Ovary (tissue), 9 donors: Measurements from ENCODE around the gene ARL2BP. TPM values are rescaled to one million over a fixed set of nuclear protein-coding genes. Genes with fewer than 3 reads are reported as not detected.

Experiments used
- DNase-seq, 5 donors: peaks; one replicate each; pipeline ENCODE4 v3.0.0-alpha.2; 2019 to 2020
- H3K27ac ChIP-seq, 2 donors: fragments of 200-600 bp; one replicate each; pipeline versions ENCODE4 v1.5.1 to v1.8.0; 2019 to 2022
- H3K27me3 ChIP-seq: fragments of 200-600 bp; one replicate; pipeline ENCODE4 v1.8.0; 2022
- H3K36me3 ChIP-seq: fragments of 200-600 bp; sonication (generic); one replicate; pipeline ENCODE4 v1.5.1; 2019
- H3K4me1 ChIP-seq: one replicate; pipeline ENCODE4 v1.8.1; 2013; ENCODE audit warnings: mild to moderate bottlenecking, moderate library complexity; ENCODE audit not compliant: insufficient read depth
- H3K4me3 ChIP-seq: fragments of 200-600 bp; sonication (generic); one replicate; pipeline ENCODE4 v1.5.1; 2017
- H3K9me3 ChIP-seq, 2 donors: fragments of 200-600 bp in 1 of 2; sonication (generic) in 1 of 2; one replicate each; pipeline versions ENCODE4 v1.5.1 to v1.8.1; 2013 to 2019; ENCODE audit warnings: mild to moderate bottlenecking in 1 of 2, moderate library complexity in 1 of 2
- CTCF ChIP-seq, 3 donors: fragments of 450-650 bp in 2 of 3; fragments of 200-600 bp in 1 of 3; IDR thresholded peaks; one replicate each; pipeline versions ENCODE4 v1.5.1 to v1.8.0; 2016 to 2022; ENCODE audit warnings: antibody characterized with exemption in 3 of 3, mild to moderate bottlenecking in 1 of 3
- EP300 ChIP-seq: sonication (generic); formaldehyde crosslinking; IDR thresholded peaks from one replicate; pipeline ENCODE4 v1.6.1; 2017; ENCODE audit warnings: antibody characterized with exemption
- POLR2A ChIP-seq: fragments of 450-650 bp; IDR thresholded peaks from one replicate; pipeline ENCODE4 v1.6.1; 2017; ENCODE audit warnings: antibody characterized with exemption, mild to moderate bottlenecking, moderate library complexity
- WGBS, 3 donors: extraction: QIAGEN DNeasy Blood & Tissue Kit in 1 of 3; methylation state at CpG; one replicate each; pipeline versions ENCODE4 v1.1.5 to v1.1.7; 2013 to 2017; 5-methylcytosine and 5-hydroxymethylcytosine counted together
- intact Hi-C, 4 donors: fragments of 100-400 bp; cut with DNase I; formaldehyde crosslinking; loops; one replicate each; pipeline versions ENCODE4 v1.11.0 to v1.15.1; 2022 to 2023
- polyA plus RNA-seq, 2 donors: library from polyadenylated mRNA; stranded (reverse); fragments of 200-250 nt in 1 of 2; fragments of 350-450 nt in 1 of 2; fragmentation: Illumina TruSeq in 1 of 2; extraction: RNeasy Lipid Tissue Mini Kit (QIAGEN cat#74804) in 1 of 2; gene quantifications; one replicate each; pipeline ENCODE4 v1.2.3, GENCODE V29; 2013 to 2014
- total RNA-seq, 7 donors: library from RNA; depleted of rRNA in 2 of 7; stranded (reverse); fragments of >200 nt in 2 of 7; fragmentation: NEBNext Ultra II Directional in 3 of 7; extraction: Animal tissue kit (Norgen Biotek cat#: 25700) in 3 of 7; gene quantifications; one replicate each; pipeline versions ENCODE4 v1.1.0 to v1.2.4, GENCODE V29; 2016 to 2023
- donor health status: DM: no; HTN: no; CAD: no; lungs with moderate emphysema.
- donor health status: DM: no; HTN: no; CAD: no.
- donor health status: Bipolar disorder and iron deficiency.
- donor health status: DM: yes; HTN: yes; CAD: no.
- donor health status: DM: no; HTN: no; CAD: no.
- donor health status: DM: yes; HTN: yes; CAD: no.

The ARL2BP gene
- total and polyA plus RNA-seq, 9 donors: 45.3 to 88.0 (median 57.7) TPM

GRCh38 chr16:57253466-57253865 lies 8.4 kb downstream of the ARL2BP start:
- 93 to 99% (median 94%) methylated on average over 1 of the region's 1 CpG for WGBS, 3 donors
- H3K36me3 ChIP-seq: no peaks in the 10 kb centered on the region
- no peaks in the 10 kb centered on the region for H3K4me1 ChIP-seq
- DNase-seq: no peak
- no peak for TF ChIP-seq CTCF (IDR thresholded peaks at IDR 0.05)
- TF ChIP-seq EP300: no peak
- TF ChIP-seq POLR2A: no peak
- H3K27ac ChIP-seq: no peak overlapping the region
- no peak overlapping the region for H3K4me3 ChIP-seq
- intact Hi-C loops: no loop called here
- no peaks in the 10 kb centered on the region for H3K9me3 ChIP-seq
- H3K27me3 ChIP-seq: no peaks in the 10 kb centered on the region

- Histone ChIP-seq H3K27me3 (no peaks in the 10 kb centered on the region), H3K36me3 (no peaks in the 10 kb centered on the region), H3K4me3 (no peak overlapping the region), H3K9me3 (no peaks in the 10 kb centered on the region), H3K27ac (no peak overlapping the region), H3K4me1 (peaks cover 2% of the 10 kb centered on the region)
- no peak for DNase-seq
- 81 to 84% (median 83%) methylated on average over 10 of the region's 10 CpGs for WGBS, 3 donors
- TF ChIP-seq POLR2A (no peak), EP300 (no peak), CTCF (IDR thresholded peaks at IDR 0.05) (no peak)
- intact Hi-C loops: no loop called here
These were observed 10.8 kb downstream of the ARL2BP start for GRCh38 chr16:57255686-57256415.

DNA sequence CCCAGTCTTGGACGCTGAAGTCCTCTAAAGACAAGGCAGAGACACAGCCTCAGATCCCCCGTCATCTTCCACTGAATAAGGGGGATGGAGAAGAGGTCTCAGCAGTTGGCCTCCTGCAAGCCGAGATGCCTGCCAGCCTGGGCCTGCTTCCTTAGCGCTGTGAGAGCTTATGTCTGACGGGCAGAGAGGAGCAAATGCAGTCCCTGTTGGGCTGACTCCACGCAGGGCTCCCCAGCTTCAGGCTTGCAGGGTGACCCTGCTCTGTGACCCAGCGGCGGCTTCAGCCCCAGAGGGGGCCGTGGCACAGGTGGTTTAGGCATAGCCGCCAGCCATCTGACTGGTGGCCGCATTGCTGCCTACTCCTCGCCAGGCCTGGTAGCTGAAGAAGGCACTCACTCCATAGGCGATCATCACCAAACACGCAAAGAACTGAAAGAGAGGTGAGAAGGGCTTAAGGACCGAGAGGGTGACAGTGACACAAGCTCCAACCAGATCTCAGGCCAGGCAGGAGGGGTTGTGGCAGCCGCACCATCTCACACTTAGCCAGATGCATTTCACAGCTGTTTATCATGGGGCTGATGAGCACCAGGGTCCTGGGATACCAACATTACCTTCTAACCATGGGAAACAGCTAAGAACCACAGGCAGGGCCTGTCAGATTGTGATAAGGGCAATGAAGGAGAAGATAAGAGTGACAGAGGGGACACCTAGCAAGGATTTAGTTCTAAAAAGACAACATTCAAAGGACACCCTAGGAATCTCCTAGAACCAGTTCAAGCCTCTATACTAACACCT lies 11.7 kb downstream of the ARL2BP start:
- TF ChIP-seq POLR2A: no peak
- no peak for TF ChIP-seq CTCF (IDR thresholded peaks at IDR 0.05)
- no peak for TF ChIP-seq EP300
- Histone ChIP-seq H3K4me1 (peaks cover 2% of the 10 kb centered on the region), H3K4me3 (no peak overlapping the region), H3K27ac (no peak overlapping the region), H3K9me3 (no peaks in the 10 kb centered on the region), H3K27me3 (no peaks in the 10 kb centered on the region), H3K36me3 (no peaks in the 10 kb centered on the region)
- intact Hi-C loops: no loop called here
- DNase-seq: no peak
- WGBS, 3 donors: 83 to 90% (median 88%) methylated on average over 16 of the region's 16 CpGs

GRCh38 chr16:57257455-57258070 lies 12.5 kb downstream of the ARL2BP start:
- H3K27me3 ChIP-seq: no peaks in the 10 kb centered on the region
- no peak for DNase-seq
- no peaks in the 10 kb centered on the region for H3K36me3 ChIP-seq
- no peak overlapping the region for H3K4me3 ChIP-seq
- no peak overlapping the region for H3K27ac ChIP-seq
- intact Hi-C loops: no loop called here
- WGBS, 3 donors: 79 to 82% (median 80%) methylated on average over 13 of the region's 13 CpGs
- peaks cover 2% of the 10 kb centered on the region for H3K4me1 ChIP-seq
- H3K9me3 ChIP-seq: no peaks in the 10 kb centered on the region
- TF ChIP-seq EP300 (no peak), CTCF (IDR thresholded peaks at IDR 0.05) (no peak), POLR2A (no peak)
